ENCODE measurements around the gene LRP11. TPM values are rescaled to one million over a fixed set of nuclear protein-coding genes. Genes with fewer than 3 reads are reported as not detected.
A peak's percentile ranks its signal among the peaks of the same experiment; 100 is the strongest.

Gene LRP11
- polyA plus RNA-seq, 2 of the 4 experiments (the other 2 are of a cell fraction) = 48.9 to 57.7 TPM

- H3K9me3 ChIP-seq = no peaks in the 10 kb centered on the region
- H3K27ac ChIP-seq = no peak overlapping the region
- peaks cover 19% of the 10 kb centered on the region for H3K4me1 ChIP-seq
- FAIRE-seq (no peak), DNase-seq (ENCODE audit: low read depth in 1 of 2, low spot score in 1 of 2) (no peak), ATAC-seq (no peak)
- ChIA-PET CTCF (no interaction called here), POLR2A (no interaction called here)
- no peak overlapping the region for H3K4me2 ChIP-seq
- TF ChIP-seq EHF (CRISPR knock-in tag; IDR thresholded peaks at IDR 0.05) = no peak
- TF ChIP-seq FOSL2 (IDR thresholded peaks at IDR 0.05) = no peak
- no peak for TF ChIP-seq FOSL2 (CRISPR knock-in tag; IDR thresholded peaks at IDR 0.05)
- TF ChIP-seq FOXS1 (CRISPR knock-in tag; IDR thresholded peaks at IDR 0.05) = no peak
- TF ChIP-seq REST (IDR thresholded peaks at IDR 0.05) = no peak
- TF ChIP-seq PBX3 (IDR thresholded peaks at IDR 0.05) = no peak
- no peak for TF ChIP-seq CEBPB (IDR thresholded peaks at IDR 0.05)
- TF ChIP-seq HES2 (IDR thresholded peaks at IDR 0.05) = no peak
- no peak for TF ChIP-seq EHMT2 (IDR thresholded peaks at IDR 0.05; ENCODE audit: low read depth)
- TF ChIP-seq RAD21 (conservative IDR thresholded peaks at IDR 0.05 in 1 of 2, IDR thresholded peaks at IDR 0.05 in 1 of 2) = no peak
- no peak for TF ChIP-seq HEYL (CRISPR knock-in tag; IDR thresholded peaks at IDR 0.05)
- TF ChIP-seq NFE2L2 (conservative IDR thresholded peaks at IDR 0.05; ENCODE audit: low read length) = no peak
- TF ChIP-seq POLR2AphosphoS2 (conservative IDR thresholded peaks at IDR 0.05; ENCODE audit: low read length) = no peak
- TF ChIP-seq GATA3 (IDR thresholded peaks at IDR 0.05; ENCODE audit: borderline replicate concordance) = no peak
- no peak for TF ChIP-seq USF2 (IDR thresholded peaks at IDR 0.05)
- no peak for TF ChIP-seq JUN (IDR thresholded peaks at IDR 0.05)
- no peak for TF ChIP-seq RNF2 (IDR thresholded peaks at IDR 0.05; ENCODE audit: borderline replicate concordance, low read depth)
- TF ChIP-seq EP300 (IDR thresholded peaks at IDR 0.05) = no peak
- no peak for TF ChIP-seq TP53 (CRISPR knock-in tag; IDR thresholded peaks at IDR 0.05)
- H3K4me3 ChIP-seq = no peak overlapping the region
- 72% methylated on average over 6 of the region's 6 CpGs for WGBS (ENCODE audit: missing lambda C conversion rate)
These were observed 37.4 kb upstream of the LRP11 start for GRCh38 chr6:149901444-149902140.

- ATAC-seq (no peak), FAIRE-seq (no peak)
- H3K27ac ChIP-seq = 0 out of 6 replicates have a peak overlapping the region, but pooled peaks of 1 of the 2 experiments have one; percentile 26
- TF ChIP-seq HMGXB4 (CRISPR knock-in tag; IDR thresholded peaks at IDR 0.05; ENCODE audit: borderline replicate concordance) (no peak), MAFK (IDR thresholded peaks at IDR 0.05; ENCODE audit: partially characterized antibody) (no peak), EP300 (IDR thresholded peaks at IDR 0.05) (no peak), HES2 (IDR thresholded peaks at IDR 0.05) (no peak), FOSL2 (IDR thresholded peaks at IDR 0.05) (no peak), FOSL2 (CRISPR knock-in tag; IDR thresholded peaks at IDR 0.05) (no peak), PBX3 (IDR thresholded peaks at IDR 0.05) (no peak), MAX (IDR thresholded peaks at IDR 0.05) (no peak), CEBPB (IDR thresholded peaks at IDR 0.05) (no peak), MYC (IDR thresholded peaks at IDR 0.05; ENCODE audit: borderline replicate concordance, low read length) (no peak), MAZ (IDR thresholded peaks at IDR 0.05; ENCODE audit: borderline replicate concordance, low read depth, low read length) (no peak), TFCP2L1 (CRISPR knock-in tag; IDR thresholded peaks at IDR 0.05) (no peak)
These were observed 36.7 kb upstream of the LRP11 start for GRCh38 chr6:149900620-149901443.

More at GRCh38 chr6:149900620-149901443, 36.7 kb upstream of the LRP11 start:
- no peak for DNase-seq (ENCODE audit: low read depth in 1 of 2, low spot score in 1 of 2)
- H3K4me3 ChIP-seq = no peak overlapping the region
- H3K9me3 ChIP-seq = no peaks in the 10 kb centered on the region
- CTCF ChIA-PET = interaction anchor here (0.6 to 1.3 kb wide), 3 partner anchors 12 to 171 kb away, joined by 3 to 4 read pairs (median 3); no protein-coding TSS in a partner anchor
- POLR2A ChIA-PET = no interaction called here
- H3K4me1 ChIP-seq = peaks cover 27% of the 10 kb centered on the region
- H3K4me2 ChIP-seq = no peak overlapping the region
- 89% methylated on average over 10 of the region's 11 CpGs for WGBS (ENCODE audit: missing lambda C conversion rate)

Data from A549 (cell line).